Vagina (tissue), 2 donors: ENCODE measurements around the gene IYD.

Experiments used
- POLR2AphosphoS5 ChIP-seq, 2 donors: sonication (generic); formaldehyde crosslinking; IDR thresholded peaks; one replicate each; pipeline ENCODE4 v1.9.0; 2017; ENCODE audit warnings: antibody characterized with exemption in 2 of 2, mild to moderate bottlenecking in 2 of 2, low read depth in 1 of 2; ENCODE audit not compliant: insufficient read depth in 1 of 2
- TF ChIP-seq, protein P1 (sequence below), 3 experiments: fragments of 450-650 bp in 2 of 3; fragments of 200-600 bp in 1 of 3; sonication (generic) in 1 of 3; IDR thresholded peaks; one replicate each; pipeline ENCODE4 v1.5.1; 2017 to 2019; ENCODE audit warnings: antibody characterized with exemption in 3 of 3, mild to moderate bottlenecking in 2 of 3, moderate library complexity in 2 of 3

GRCh38 chr6:150377211-150377781 lies 8.5 kb downstream of the IYD start:
- TF ChIP-seq, protein P1, sequence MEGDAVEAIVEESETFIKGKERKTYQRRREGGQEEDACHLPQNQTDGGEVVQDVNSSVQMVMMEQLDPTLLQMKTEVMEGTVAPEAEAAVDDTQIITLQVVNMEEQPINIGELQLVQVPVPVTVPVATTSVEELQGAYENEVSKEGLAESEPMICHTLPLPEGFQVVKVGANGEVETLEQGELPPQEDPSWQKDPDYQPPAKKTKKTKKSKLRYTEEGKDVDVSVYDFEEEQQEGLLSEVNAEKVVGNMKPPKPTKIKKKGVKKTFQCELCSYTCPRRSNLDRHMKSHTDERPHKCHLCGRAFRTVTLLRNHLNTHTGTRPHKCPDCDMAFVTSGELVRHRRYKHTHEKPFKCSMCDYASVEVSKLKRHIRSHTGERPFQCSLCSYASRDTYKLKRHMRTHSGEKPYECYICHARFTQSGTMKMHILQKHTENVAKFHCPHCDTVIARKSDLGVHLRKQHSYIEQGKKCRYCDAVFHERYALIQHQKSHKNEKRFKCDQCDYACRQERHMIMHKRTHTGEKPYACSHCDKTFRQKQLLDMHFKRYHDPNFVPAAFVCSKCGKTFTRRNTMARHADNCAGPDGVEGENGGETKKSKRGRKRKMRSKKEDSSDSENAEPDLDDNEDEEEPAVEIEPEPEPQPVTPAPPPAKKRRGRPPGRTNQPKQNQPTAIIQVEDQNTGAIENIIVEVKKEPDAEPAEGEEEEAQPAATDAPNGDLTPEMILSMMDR (IDR thresholded peaks at IDR 0.05), result no peak
- no peak for TF ChIP-seq POLR2AphosphoS5 (IDR thresholded peaks at IDR 0.05; ENCODE audit: insufficient read depth in 1 of 2, low read depth in 1 of 2)
